T-helper 2 cell treated with Interferon-gamma antibody and Interleukin-4, amounts not matched to agents 100 ng/mL and 5 ng/mL, for 36 hours (primary cell): Measurements from ENCODE around the gene TMEM221. TPM values are rescaled to one million over a fixed set of nuclear protein-coding genes. Genes with fewer than 3 reads are reported as not detected.

Source experiments
- intact Hi-C: fragments of 100-400 bp; cut with micrococcal nuclease; formaldehyde crosslinking; loops from one replicate; pipeline ENCODE4 v1.15.1; 2023
- total RNA-seq: library from RNA; stranded (reverse); gene quantifications from 2 replicates; pipeline ENCODE4 v1.2.3, GENCODE V29; 2022

Gene TMEM221
- total RNA-seq, 1 donor from 2014 or later: not detected

- intact Hi-C loops: no loop called here
These were observed 59.2 kb downstream of the TMEM221 start for GRCh38 chr19:17389288-17389687.

DNA sequence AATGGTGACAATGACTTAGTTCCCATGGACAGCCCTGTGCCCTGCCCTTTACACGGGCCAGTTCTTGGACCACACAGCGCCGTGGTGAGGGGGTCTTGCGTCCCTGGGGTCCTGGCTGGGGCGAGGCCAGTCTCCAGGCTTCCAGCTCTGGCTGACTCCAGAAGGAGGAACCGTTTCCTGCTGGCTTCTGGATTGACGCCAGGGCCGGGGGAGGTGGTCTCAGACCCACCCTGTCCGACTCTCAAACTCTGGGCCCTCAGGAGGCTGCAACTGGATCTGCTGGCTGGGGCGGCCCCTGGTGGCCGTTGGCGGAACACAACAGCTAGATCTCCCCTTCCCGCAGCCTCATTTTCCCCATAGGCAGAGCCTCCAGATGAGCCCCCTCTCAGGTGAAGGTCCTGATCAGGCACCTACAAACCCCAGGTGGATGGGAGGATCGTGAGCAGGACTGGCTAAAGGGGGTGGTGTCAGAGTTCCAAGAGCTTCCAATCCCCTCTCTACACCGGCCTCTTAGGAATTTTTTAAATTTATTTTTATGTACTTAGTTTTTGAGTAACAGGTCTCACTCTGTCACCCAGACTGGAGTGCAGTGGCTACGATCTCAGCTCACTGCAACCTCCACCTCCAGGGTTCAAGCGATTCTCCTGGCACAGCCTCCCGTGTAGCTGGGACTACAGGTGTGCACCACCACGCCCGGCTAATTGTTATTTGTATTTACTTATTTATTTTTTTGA lies 62.4 kb downstream of the TMEM221 start:
- intact Hi-C loops: loop anchor here (1.0 kb wide), 2 partner anchors 40 to 94 kb away; no protein-coding TSS in a partner anchor

Other genes with a start within 250 kb of the TMEM221 start
- gene USE1, start 233.3 kb downstream of the TMEM221 start, total RNA-seq: 25.3 and 27.5 TPM in 2 replicates
- 17.2 and 22.6 TPM in 2 replicates for gene OCEL1, start 222.4 kb downstream of the TMEM221 start, total RNA-seq
- 6.2 and 6.3 TPM in 2 replicates for gene NR2F6, start 202.7 kb downstream of the TMEM221 start, total RNA-seq
- 0.25 and 0.36 TPM in 2 replicates for gene USHBP1, start 183.9 kb downstream of the TMEM221 start, total RNA-seq
- gene BABAM1, start 181.2 kb downstream of the TMEM221 start, total RNA-seq: 116 and 118 TPM in 2 replicates
- 6.8 and 7.3 TPM in 2 replicates for gene ANKLE1, start 166.8 kb downstream of the TMEM221 start, total RNA-seq
- 7.2 and 9.2 TPM in 2 replicates for gene ABHD8, start 145.2 kb downstream of the TMEM221 start, total RNA-seq
- gene MRPL34, start 142.8 kb downstream of the TMEM221 start, total RNA-seq: 76.1 and 77.8 TPM in 2 replicates
- 33.7 and 39.6 TPM in 2 replicates for gene DDA1, start 139.1 kb downstream of the TMEM221 start, total RNA-seq
- gene ANO8, start 113.8 kb downstream of the TMEM221 start, total RNA-seq: 13.4 TPM in 2 replicates
- 42.4 and 43.5 TPM in 2 replicates for gene GTPBP3, start 111.1 kb downstream of the TMEM221 start, total RNA-seq
- not detected in 2 replicates for gene PLVAP, start 71.3 kb downstream of the TMEM221 start, total RNA-seq
- 3.4 and 4.0 TPM in 2 replicates for gene CCDC194, start 54.5 kb downstream of the TMEM221 start, total RNA-seq
- gene BST2, start 43.0 kb downstream of the TMEM221 start, total RNA-seq: 159 and 170 TPM in 2 replicates
- 36.4 and 38.5 TPM in 2 replicates for gene MVB12A, start 28.6 kb downstream of the TMEM221 start, total RNA-seq
- not detected in 2 replicates for gene NXNL1, start 12.3 kb upstream of the TMEM221 start, total RNA-seq
- gene SLC27A1, start 21.9 kb upstream of the TMEM221 start, total RNA-seq: 1.7 and 1.8 TPM in 2 replicates
- 87.2 and 88.2 TPM in 2 replicates for gene PGLS, start 63.0 kb upstream of the TMEM221 start, total RNA-seq
- 55.9 and 61.7 TPM in 2 replicates for gene COLGALT1, start 107.0 kb upstream of the TMEM221 start, total RNA-seq
- 0.02 and 0.07 TPM in 2 replicates for gene UNC13A, start 239.7 kb upstream of the TMEM221 start, total RNA-seq